Osteoblast (primary cell): ENCODE measurements around the gene YEATS2. TPM values are rescaled to one million over a fixed set of nuclear protein-coding genes. Genes with fewer than 3 reads are reported as not detected.
"Not testable (repeated sequence)": the region's sequence is repeated elsewhere in the genome, so short reads cannot be mapped to it uniquely, and the experiment has no call there.

Experiments
- DNase-seq: peaks from one replicate; pipeline ENCODE4 v3.0.0; 2011; ENCODE audit warnings: low spot score, mixed read lengths; ENCODE audit not compliant: insufficient read length; ENCODE audit errors: missing footprints
- H2AFZ ChIP-seq: 2 replicates; pipeline ENCODE4 v1.6.0; 2011; ENCODE audit warnings: mild to moderate bottlenecking, low read length
- H3K27ac ChIP-seq: 2 replicates; pipeline ENCODE4 v1.5.1; 2011; ENCODE audit warnings: mild to moderate bottlenecking, low read depth, low read length, moderate library complexity
- H3K27me3 ChIP-seq: 2 replicates; pipeline ENCODE4 v1.6.0; 2012; ENCODE audit warnings: mild to moderate bottlenecking, control low read depth, inconsistent platforms, low read length, moderate library complexity; ENCODE audit not compliant: insufficient read depth
- H3K36me3 ChIP-seq: 2 replicates; pipeline ENCODE4 v1.5.1; 2011; ENCODE audit warnings: mild to moderate bottlenecking, low read length, control low read depth, moderate library complexity; ENCODE audit not compliant: insufficient read depth
- H3K4me1 ChIP-seq: 2 replicates; pipeline ENCODE4 v1.5.1; 2011; ENCODE audit warnings: mild to moderate bottlenecking, low read length, control low read depth, moderate library complexity; ENCODE audit not compliant: insufficient read depth
- H3K4me2 ChIP-seq: 2 replicates; pipeline ENCODE4 v1.6.0; 2011; ENCODE audit warnings: mild to moderate bottlenecking, low read length; ENCODE audit not compliant: insufficient read depth
- H3K4me3 ChIP-seq: fragments of 200-600 bp; sonication (generic); 3 replicates; pipeline ENCODE4 v1.5.1; 2012; ENCODE audit warnings: mild to moderate bottlenecking, low read length, inconsistent platforms; ENCODE audit not compliant: insufficient read depth
- H3K79me2 ChIP-seq: 2 replicates; pipeline ENCODE4 v1.6.0; 2012; ENCODE audit warnings: mild to moderate bottlenecking, low read length, control low read depth, inconsistent platforms; ENCODE audit not compliant: insufficient read depth
- H3K9me3 ChIP-seq: 2 replicates; pipeline ENCODE4 v1.5.1; 2011; ENCODE audit warnings: low read depth, low read length, control low read depth
- H4K20me1 ChIP-seq: 2 replicates; pipeline ENCODE4 v1.6.0; 2012; ENCODE audit warnings: mild to moderate bottlenecking, low read length, control low read depth; ENCODE audit not compliant: insufficient read depth
- total RNA-seq: library from RNA; depleted of rRNA; stranded (reverse); fragments of >200 nt; gene quantifications from 2 replicates; pipeline ENCODE4 v1.2.3, GENCODE V29; 2012
- TF ChIP-seq, protein P1 (sequence below): IDR thresholded peaks from 2 replicates; pipeline ENCODE4 v1.5.1; 2011; ENCODE audit warnings: mild to moderate bottlenecking, low read depth, low read length, moderate library complexity; ENCODE audit errors: extremely low read depth

The YEATS2 gene
- total RNA-seq, 1 donor: 32.2 TPM

DNA sequence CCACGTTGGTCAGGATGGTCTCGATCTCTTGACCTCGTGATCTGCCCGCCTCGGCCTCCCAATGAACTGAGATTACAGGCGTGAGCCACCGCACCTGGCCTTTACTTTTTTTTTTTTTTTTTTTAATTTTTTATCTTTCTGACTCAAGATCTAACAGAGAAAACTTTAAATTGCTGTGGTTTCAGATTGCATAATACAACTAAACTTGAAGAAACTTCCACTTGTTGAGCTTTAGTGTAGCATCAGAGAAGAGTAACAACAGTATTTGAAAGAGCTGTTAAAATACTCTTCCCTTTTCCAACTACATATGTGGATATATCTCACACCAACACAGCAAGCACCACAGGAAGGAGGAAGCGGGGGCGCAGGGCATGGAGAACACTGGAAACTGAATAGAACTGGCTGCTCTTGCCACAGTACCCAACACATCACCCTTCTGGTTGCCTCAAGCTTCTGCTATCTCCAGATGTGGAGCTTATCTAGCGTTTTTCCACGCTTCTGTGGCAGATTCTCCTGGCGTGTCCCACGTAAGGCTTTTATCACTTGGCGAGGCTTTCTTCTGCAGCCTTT, 82.4 kb downstream of the YEATS2 start:
- Histone ChIP-seq H3K36me3 (peaks cover 65% of the 10 kb centered on the region), H4K20me1 (no peaks in the 10 kb centered on the region), H3K79me2 (peaks cover 15% of the 10 kb centered on the region), H3K27ac (no peak overlapping the region), H3K4me1 (peaks cover 14% of the 10 kb centered on the region), H3K27me3 (no peaks in the 10 kb centered on the region), H2AFZ (no peak overlapping the region), H3K4me2 (no peak overlapping the region), H3K4me3 (no peak overlapping the region), H3K9me3 (no peaks in the 10 kb centered on the region)
- DNase-seq: no peak
- TF ChIP-seq, protein P1, sequence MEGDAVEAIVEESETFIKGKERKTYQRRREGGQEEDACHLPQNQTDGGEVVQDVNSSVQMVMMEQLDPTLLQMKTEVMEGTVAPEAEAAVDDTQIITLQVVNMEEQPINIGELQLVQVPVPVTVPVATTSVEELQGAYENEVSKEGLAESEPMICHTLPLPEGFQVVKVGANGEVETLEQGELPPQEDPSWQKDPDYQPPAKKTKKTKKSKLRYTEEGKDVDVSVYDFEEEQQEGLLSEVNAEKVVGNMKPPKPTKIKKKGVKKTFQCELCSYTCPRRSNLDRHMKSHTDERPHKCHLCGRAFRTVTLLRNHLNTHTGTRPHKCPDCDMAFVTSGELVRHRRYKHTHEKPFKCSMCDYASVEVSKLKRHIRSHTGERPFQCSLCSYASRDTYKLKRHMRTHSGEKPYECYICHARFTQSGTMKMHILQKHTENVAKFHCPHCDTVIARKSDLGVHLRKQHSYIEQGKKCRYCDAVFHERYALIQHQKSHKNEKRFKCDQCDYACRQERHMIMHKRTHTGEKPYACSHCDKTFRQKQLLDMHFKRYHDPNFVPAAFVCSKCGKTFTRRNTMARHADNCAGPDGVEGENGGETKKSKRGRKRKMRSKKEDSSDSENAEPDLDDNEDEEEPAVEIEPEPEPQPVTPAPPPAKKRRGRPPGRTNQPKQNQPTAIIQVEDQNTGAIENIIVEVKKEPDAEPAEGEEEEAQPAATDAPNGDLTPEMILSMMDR: no peak

DNA sequence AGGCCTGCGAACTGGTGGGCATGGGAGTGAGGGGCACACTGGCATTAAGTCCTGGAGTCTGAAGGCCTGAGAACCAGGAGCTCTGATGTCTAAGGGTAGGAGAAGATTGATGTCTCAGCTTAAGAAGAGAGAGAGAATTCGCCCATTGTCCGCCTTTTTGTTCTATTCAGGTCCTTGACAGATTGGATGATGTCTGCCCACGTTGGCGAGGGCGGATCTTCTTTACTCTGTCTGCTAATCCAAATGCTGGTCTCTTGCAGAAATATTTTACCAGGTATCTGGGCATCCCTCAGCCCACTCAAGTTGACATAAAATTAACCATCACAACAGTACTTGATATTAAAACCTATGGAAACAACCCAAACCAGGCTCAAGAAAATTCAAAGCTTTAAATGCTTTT, 83.6 kb downstream of the YEATS2 start:
- Histone ChIP-seq H4K20me1 (no peaks in the 10 kb centered on the region), H3K79me2 (peaks cover 15% of the 10 kb centered on the region), H3K9me3 (no peaks in the 10 kb centered on the region), H3K4me1 (peaks cover 12% of the 10 kb centered on the region), H3K4me2 (no peak overlapping the region), H3K27ac (no peak overlapping the region), H3K4me3 (no peak overlapping the region), H3K36me3 (peaks cover 63% of the 10 kb centered on the region), H2AFZ (no peak overlapping the region), H3K27me3 (no peaks in the 10 kb centered on the region)
- no peak for DNase-seq
- TF ChIP-seq, protein P1: no peak

- Histone ChIP-seq H2AFZ (no peak overlapping the region), H3K4me1 (peaks cover 12% of the 10 kb centered on the region)
- DNase-seq: no peak
These were observed 85.1 kb downstream of the YEATS2 start for GRCh38 chr3:183782576-183783276.

DNA sequence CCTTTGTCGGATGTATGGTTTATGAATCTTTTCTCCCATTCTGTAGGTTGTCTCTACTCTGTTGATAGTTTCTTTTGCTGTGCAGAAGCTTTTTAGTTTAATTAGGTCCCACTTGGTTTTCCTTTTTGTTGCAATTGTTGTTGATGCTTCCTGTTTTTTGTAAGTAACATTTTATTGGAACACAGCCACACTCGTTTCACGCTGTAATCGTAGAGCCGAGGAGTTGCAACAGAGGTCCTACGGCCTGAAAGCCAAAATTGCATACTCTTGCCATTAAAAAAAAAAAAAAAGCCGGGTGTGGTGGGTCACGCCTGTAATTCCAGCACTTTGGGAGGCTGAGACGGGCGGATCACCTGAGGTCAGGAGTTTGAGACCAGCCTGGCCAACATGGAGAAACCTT, 86.9 kb downstream of the YEATS2 start:
- peaks cover 12% of the 10 kb centered on the region for H3K4me1 ChIP-seq
- not testable (repeated sequence) for H3K9me3 ChIP-seq, H2AFZ ChIP-seq, H4K20me1 ChIP-seq, H3K27me3 ChIP-seq, H3K4me3 ChIP-seq, H3K27ac ChIP-seq, DNase-seq, H3K4me2 ChIP-seq
- H3K36me3 ChIP-seq: peaks cover 59% of the 10 kb centered on the region
- H3K79me2 ChIP-seq: peaks cover 22% of the 10 kb centered on the region

More at GRCh38 chr3:183782576-183783276, 85.1 kb downstream of the YEATS2 start:
- H3K36me3 ChIP-seq: peaks cover 63% of the 10 kb centered on the region
- no peaks in the 10 kb centered on the region for H3K9me3 ChIP-seq
- TF ChIP-seq, protein P1: no peak
- H3K79me2 ChIP-seq: peaks cover 15% of the 10 kb centered on the region
- no peaks in the 10 kb centered on the region for H3K27me3 ChIP-seq
- no peak overlapping the region for H3K4me3 ChIP-seq
- H3K4me2 ChIP-seq: no peak overlapping the region
- no peak overlapping the region for H3K27ac ChIP-seq
- no peaks in the 10 kb centered on the region for H4K20me1 ChIP-seq
